ENCODE data around the gene BCAM.

- TF ChIP-seq EZH2phosphoT487 (IDR thresholded peaks at IDR 0.05; ENCODE audit: low read depth, severe bottlenecking, unreplicated experiment), result no peak
- TF ChIP-seq, protein P1, sequence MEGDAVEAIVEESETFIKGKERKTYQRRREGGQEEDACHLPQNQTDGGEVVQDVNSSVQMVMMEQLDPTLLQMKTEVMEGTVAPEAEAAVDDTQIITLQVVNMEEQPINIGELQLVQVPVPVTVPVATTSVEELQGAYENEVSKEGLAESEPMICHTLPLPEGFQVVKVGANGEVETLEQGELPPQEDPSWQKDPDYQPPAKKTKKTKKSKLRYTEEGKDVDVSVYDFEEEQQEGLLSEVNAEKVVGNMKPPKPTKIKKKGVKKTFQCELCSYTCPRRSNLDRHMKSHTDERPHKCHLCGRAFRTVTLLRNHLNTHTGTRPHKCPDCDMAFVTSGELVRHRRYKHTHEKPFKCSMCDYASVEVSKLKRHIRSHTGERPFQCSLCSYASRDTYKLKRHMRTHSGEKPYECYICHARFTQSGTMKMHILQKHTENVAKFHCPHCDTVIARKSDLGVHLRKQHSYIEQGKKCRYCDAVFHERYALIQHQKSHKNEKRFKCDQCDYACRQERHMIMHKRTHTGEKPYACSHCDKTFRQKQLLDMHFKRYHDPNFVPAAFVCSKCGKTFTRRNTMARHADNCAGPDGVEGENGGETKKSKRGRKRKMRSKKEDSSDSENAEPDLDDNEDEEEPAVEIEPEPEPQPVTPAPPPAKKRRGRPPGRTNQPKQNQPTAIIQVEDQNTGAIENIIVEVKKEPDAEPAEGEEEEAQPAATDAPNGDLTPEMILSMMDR (IDR thresholded peaks at IDR 0.05; ENCODE audit: poor library complexity), result no peak
These were observed 13.4 kb upstream of the BCAM start for GRCh38 chr19:44795398-44795987.

Measured in hepatocyte (in vitro differentiated cells).